Ishikawa (cell line): ENCODE measurements around the gene TMOD1.

Experiments
- CEBPB ChIP-seq: IDR thresholded peaks from 2 replicates; pipeline ENCODE4 v1.6.1; 2012
- CREB1 ChIP-seq: IDR thresholded peaks from 2 replicates; pipeline ENCODE4 v1.6.1; 2012; ENCODE audit warnings: low read depth
- EP300 ChIP-seq: IDR thresholded peaks from 2 replicates; pipeline ENCODE4 v1.6.1; 2012; ENCODE audit warnings: borderline replicate concordance
- FOXM1 ChIP-seq: IDR thresholded peaks from 2 replicates; pipeline ENCODE4 v1.6.1; 2012; ENCODE audit warnings: low read depth, borderline replicate concordance
- MAX ChIP-seq: IDR thresholded peaks from 2 replicates; pipeline ENCODE4 v1.6.1; 2012
- NFIC ChIP-seq: IDR thresholded peaks from 2 replicates; pipeline ENCODE4 v1.6.1; 2012
- TAF1 ChIP-seq: IDR thresholded peaks from 2 replicates; pipeline ENCODE4 v1.6.1; 2012; ENCODE audit warnings: low read depth, mild to moderate bottlenecking
- YY1 ChIP-seq: IDR thresholded peaks from 2 replicates; pipeline ENCODE4 v1.6.1; 2012; ENCODE audit warnings: low read depth
- ZBTB7A ChIP-seq: IDR thresholded peaks from 2 replicates; pipeline ENCODE4 v1.6.1; 2012; ENCODE audit warnings: low read depth
- TF ChIP-seq, protein P1 (sequence below): IDR thresholded peaks from 2 replicates; pipeline ENCODE4 v1.6.1; 2012; ENCODE audit warnings: low read depth, mild to moderate bottlenecking
- TF ChIP-seq, protein P2 (sequence below): IDR thresholded peaks from 2 replicates; pipeline ENCODE4 v1.6.1; 2012

GRCh38 chr9:97487861-97488260 lies 13.6 kb upstream of the TMOD1 start:
- TF ChIP-seq CREB1 (no peak), MAX (no peak), FOXM1 (no peak), EP300 (no peak), CEBPB (no peak), TAF1 (no peak), NFIC (no peak), YY1 (no peak), ZBTB7A (no peak)
- TF ChIP-seq, protein P1, sequence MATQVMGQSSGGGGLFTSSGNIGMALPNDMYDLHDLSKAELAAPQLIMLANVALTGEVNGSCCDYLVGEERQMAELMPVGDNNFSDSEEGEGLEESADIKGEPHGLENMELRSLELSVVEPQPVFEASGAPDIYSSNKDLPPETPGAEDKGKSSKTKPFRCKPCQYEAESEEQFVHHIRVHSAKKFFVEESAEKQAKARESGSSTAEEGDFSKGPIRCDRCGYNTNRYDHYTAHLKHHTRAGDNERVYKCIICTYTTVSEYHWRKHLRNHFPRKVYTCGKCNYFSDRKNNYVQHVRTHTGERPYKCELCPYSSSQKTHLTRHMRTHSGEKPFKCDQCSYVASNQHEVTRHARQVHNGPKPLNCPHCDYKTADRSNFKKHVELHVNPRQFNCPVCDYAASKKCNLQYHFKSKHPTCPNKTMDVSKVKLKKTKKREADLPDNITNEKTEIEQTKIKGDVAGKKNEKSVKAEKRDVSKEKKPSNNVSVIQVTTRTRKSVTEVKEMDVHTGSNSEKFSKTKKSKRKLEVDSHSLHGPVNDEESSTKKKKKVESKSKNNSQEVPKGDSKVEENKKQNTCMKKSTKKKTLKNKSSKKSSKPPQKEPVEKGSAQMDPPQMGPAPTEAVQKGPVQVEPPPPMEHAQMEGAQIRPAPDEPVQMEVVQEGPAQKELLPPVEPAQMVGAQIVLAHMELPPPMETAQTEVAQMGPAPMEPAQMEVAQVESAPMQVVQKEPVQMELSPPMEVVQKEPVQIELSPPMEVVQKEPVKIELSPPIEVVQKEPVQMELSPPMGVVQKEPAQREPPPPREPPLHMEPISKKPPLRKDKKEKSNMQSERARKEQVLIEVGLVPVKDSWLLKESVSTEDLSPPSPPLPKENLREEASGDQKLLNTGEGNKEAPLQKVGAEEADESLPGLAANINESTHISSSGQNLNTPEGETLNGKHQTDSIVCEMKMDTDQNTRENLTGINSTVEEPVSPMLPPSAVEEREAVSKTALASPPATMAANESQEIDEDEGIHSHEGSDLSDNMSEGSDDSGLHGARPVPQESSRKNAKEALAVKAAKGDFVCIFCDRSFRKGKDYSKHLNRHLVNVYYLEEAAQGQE = no peak
- TF ChIP-seq, protein P2, sequence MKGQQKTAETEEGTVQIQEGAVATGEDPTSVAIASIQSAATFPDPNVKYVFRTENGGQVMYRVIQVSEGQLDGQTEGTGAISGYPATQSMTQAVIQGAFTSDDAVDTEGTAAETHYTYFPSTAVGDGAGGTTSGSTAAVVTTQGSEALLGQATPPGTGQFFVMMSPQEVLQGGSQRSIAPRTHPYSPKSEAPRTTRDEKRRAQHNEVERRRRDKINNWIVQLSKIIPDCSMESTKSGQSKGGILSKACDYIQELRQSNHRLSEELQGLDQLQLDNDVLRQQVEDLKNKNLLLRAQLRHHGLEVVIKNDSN = no peak
